CD1c-positive myeloid dendritic cell (primary cell): ENCODE results near the gene CTRL.
"Not testable (repeated sequence)": the region's sequence is repeated elsewhere in the genome, so short reads cannot be mapped to it uniquely, and the experiment has no call there.

Experiments used
- DNase-seq: peaks from one replicate; pipeline ENCODE4 v3.0.0-alpha.2; 2016; ENCODE audit errors: extremely low spot score

Gene CTRL

DNA sequence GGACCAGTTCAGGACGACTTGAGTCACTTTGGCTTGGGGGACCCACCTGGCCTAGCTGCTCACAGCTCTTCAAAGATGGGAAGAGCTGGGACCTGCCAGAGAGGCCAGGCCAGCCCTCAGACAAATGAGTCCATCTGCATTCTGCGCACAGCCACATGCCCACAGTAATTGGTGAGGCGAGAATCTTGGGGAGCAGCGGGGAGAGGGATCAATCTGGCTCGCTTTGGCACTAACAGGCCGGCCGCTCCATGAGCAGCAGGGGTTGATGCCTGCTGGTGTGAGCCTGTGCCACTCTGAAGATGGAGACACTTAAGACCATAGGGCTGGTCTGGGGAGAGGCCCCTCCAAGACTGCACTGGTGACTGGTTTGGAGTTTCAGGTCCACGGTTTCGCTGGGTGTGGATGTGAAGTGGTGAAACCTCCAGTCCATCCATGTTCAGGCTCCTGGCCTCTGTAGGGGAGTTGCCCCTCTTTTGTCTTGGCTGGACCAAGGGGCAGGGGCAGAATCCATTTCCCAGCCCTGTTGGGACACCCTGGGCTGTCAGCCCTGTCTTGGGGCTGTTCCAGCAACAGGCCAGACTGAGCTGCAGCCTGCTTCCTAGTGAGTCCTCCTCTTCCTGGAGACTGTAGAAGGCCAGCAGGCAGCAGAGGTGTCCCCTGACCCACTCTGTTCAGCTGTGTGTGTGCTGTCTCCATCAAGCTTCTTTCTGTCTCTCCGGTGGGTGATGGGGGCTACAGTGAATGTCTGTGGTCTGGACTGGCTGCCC, 7.3 kb downstream of the CTRL start:
- no peak for DNase-seq

GRCh38 chr16:67923414-67924116, 8.1 kb downstream of the CTRL start:
- DNase-seq: no peak

DNA sequence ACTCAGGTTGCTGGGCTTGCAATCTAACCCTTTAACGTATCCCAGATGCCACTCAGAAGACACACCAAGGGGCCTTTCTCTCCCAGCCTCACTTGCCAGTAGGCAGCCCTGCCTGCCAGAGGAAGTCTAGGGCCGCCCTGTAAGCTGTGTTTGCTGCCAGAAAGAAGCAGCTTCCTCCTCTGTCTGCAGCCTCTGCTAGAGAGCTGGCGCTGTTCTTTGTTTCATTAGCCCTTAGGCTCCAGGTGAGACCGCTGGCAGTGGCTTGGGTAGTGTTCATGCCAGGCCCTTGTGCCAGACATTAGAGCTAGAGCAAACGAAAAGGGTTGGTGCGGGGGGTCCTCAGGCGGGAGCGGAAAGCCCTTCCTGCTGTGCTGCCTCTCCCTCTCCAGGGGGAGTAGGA, 8.9 kb downstream of the CTRL start:
- no peak for DNase-seq

DNA sequence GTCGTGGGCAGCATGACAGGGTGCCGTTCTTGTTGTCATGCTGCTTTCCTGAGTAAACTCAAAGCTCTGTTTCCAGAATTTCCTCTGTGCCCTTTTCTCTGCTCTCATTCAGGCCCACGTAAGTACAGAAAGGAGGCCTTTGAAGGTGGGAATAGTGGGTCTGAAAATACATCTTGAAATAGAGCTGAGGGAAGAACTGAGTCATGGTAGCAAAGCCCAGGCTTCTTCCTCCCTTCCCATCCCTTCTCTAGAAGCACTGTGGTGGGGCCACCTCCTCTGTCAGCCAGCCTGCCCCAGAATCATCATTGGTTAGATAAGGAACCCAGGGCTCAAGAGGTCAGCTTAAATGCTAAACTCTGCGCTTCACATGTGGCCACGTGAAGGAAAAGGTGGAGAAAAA, 9.4 kb downstream of the CTRL start:
- no peak for DNase-seq

DNA sequence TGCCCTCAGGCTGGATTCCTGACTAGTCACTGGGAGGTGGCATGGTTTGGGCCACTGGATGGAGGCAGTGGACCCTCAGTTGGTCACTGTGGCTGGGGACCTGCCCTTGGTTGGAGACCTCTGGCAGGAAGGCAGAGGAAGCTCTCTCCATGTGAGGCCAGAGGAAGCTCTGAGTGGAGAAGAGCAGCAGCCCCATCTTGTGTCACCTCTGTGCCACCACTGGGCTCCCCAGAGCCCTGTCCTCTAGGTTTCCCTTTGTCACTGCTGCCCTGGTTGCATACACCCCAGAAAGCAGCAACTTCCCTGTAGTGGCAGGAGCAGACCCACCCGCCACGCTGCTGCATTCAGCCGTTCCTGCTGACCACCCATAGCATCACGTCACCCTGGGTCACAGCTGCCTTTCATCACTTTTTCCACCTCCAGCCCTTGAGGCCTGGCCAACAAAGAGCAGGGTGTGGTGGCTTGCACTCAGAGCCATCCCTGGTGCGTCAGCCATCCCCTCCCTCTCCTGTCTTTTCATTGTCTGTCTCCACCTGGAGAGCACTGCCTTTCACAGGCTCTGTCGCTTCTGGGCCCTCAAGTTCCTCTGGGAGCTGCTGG, 11.9 kb downstream of the CTRL start:
- no peak for DNase-seq

GRCh38 chr16:67917852-67918236, 13.8 kb downstream of the CTRL start:
- no peak for DNase-seq

DNA sequence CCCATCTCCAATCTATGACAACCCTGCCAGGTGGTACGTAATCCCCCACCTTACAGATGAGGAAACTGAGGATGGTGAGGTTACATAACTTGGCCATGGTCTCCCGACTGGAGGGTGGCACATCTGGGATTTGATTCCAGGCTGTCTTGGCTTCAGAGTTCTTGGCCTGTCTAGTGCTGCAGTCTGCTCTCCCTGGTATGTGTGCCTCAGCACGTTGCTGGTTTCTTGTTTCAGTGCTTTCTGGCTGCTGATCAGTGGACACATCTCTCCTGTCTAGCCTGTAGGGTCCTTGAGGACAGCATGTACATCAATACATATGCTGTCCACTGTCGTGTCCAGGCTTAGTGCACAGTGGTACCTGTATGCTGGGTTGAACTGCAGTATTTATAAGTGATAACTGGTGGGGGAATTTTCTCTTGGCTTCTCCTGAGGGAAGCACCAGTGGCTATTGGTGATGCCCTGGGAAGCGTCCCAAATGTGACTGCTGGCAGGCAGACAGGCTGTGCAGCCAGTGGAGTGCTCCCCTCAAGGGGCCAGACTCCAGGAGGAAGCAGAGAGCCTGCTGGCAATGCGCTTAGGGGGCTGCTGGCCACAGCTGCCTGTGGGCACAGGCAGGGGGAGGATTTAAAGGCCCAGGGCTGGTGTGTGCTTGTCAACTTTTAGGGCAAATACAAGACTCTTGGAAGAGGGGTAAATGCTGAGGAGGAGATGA, 14.4 kb downstream of the CTRL start:
- DNase-seq: no peak

DNA sequence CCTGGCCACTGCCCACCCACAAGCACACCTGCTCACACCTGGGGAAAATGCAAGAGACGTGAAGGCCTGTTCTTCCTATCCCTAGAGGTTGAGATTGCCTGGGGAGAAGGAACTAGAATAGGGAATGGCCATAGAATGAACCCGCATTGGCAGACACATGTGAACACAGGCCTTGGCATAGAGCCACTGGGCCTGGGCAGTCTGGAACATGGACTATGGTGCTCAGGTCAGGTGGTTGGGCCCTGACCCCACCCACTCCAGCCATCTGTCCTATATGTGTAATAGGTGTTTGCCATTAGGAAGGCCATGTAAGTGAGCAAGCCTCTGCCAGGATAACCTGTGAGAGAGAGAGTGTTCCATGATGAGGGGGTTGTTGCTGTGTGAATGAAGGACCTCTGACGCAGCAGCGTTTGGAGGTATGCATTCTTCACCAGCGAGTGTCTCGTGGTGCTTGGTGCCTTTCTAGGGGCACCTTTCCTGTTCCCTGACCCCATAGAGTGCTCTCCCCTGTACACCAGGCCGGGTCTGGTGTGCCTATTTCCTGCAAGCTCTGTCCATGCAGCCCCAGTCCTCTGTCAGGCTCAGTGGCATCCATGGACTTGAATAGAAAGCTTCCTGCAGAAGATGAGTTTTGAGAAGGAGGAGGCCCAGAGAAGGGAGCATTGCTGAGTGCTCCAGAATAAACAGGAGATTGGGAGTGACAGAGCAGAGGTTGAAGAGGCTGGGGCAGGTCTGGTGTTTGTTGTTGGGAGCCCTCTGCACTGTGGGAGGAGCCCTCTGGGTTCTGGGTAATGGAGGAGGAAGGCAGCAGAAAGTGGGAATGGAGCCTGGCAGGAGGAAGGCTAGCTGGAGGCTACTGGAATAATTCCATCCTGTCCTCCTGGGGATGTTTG, 15.6 kb downstream of the CTRL start:
- DNase-seq: no peak

DNA sequence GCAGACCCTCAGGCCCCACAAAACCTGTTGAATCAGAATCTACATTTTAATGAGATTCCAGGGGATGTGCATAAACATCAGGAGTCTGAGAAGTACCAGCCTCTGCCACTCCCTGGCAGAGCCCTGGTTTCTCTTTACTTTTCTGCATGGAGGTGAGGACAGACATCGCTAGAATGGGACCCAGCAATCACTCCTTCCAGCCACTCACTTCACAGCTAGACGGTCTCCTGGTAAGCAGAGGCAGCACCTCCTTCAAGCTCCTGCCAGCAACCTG, 16.2 kb downstream of the CTRL start:
- not testable (repeated sequence) for DNase-seq

DNA sequence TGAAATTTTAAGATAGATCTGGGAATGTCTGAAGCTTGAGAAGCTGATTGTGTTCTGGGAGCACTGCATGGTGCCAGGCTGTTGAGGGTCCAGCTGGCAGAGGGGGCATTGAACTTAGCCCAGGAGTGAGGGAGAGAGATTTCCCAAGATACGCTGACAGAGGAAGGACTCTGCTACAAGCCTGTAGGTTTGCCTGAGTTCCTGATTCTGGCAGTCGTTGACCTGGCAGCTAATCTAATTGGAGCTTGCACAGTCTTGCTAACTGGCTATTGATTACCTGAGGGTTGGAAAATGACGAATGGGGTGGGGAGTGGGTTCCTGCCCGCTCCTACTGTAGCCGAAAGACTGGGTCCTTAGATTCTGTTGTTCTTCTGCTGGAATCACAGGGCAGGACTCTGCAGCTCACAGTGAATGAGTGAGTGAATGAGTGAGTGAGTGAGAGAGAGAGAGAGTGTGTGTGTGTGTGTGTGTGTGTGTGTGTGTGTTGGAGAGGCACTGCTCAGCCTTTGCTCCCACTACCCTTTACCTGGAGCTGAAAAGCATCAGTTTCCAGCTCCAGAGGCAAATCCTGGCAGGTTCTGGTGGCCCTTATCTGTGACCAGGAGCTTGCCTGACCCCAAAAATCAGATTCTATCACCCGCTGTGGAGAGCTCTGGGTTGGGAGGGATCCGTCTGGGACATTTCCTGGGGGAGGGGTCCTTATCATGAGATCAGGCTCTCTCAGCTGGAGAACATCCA, 16.7 kb downstream of the CTRL start:
- no peak for DNase-seq

- DNase-seq: no peak
Measured at GRCh38 chr16:67910158-67910557, 21.5 kb downstream of the CTRL start.

- DNase-seq: no peak
Measured at GRCh38 chr16:67909056-67909742, 22.5 kb downstream of the CTRL start.

DNA sequence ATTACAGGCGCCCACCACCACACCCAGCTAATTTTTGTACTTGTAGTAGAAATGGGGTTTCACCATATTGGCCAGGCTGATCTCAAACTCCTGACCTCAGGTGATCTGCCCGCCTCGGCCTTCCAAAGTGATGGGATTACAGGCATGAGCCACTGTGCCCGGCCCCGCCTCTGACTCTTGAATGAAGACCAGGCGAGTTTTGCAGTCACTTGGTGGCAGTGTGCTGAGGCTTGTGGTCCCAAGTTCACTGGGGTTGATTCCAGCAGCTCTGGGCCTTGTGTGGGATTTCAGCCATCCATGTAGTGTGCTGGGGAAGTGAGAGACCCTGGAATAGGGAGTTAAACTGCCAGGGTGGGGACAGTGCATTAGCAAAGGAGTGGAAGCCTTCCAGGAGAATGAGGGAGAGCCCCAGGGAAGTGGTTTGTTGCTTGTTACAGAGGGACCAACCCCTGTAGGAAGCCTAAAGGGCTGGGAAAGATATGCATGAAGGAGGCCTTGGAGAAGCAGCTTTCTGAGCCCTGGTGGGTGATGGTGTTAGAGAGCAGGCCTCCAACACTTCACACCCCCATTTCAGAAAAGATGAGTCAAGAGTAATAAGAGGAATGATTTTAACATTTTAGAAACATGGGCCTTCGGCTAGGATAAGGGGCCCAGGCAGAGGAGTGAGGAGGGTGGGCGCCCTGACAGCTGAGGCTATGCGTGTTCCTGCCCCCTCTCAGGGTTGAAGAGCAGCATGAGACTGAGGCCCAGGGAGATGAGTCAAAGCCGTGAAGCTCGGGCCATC, 24.1 kb downstream of the CTRL start:
- no peak for DNase-seq

- no peak for DNase-seq
Measured at GRCh38 chr16:67902831-67903230, 28.8 kb downstream of the CTRL start.

DNA sequence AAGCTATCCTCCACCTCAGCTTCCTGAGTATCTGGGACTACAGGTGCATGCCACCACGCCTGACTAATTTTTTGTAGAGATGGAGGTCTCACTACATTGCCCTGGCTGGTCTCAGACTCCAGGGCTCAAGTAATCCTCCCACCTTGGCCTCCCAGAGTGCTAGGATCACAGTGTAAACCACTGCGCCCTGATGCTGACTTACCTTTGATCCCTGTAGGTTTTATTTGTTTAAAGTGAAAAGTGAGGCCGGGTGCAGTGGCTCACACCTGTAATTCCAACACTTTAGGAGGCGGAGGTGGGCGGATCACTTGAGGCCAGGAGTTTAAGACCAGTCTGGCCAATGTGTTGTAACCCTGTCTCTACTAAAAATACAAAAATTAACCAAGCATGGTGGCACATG, 29.9 kb downstream of the CTRL start:
- DNase-seq: no peak

- no peak for DNase-seq
Measured at GRCh38 chr16:67897231-67897630, 34.4 kb downstream of the CTRL start.

- no peak for DNase-seq
Measured at GRCh38 chr16:67893743-67894399, 37.8 kb downstream of the CTRL start.

GRCh38 chr16:67892899-67893742, 38.5 kb downstream of the CTRL start, which contains the start of gene PSKH1:
Gene PSKH1, plus strand, starts transcription at chr16:67893254. Its CDS starts 15,496 bp downstream, at chr16:67908750.
- peak; percentile 98 for DNase-seq
